ENCODE measurements around the gene SLC16A3.

- no peak for TF ChIP-seq CTCF (conservative IDR thresholded peaks at IDR 0.05; ENCODE audit: low read depth in 2 of 2)
- no peak for TF ChIP-seq CREB1 (CRISPR knock-in tag; IDR thresholded peaks at IDR 0.05; ENCODE audit: low read depth)
- no peak for TF ChIP-seq POLR2AphosphoS5 (IDR thresholded peaks at IDR 0.05; ENCODE audit: low read depth)
- no peak for TF ChIP-seq REST (IDR thresholded peaks at IDR 0.05; ENCODE audit: unreplicated experiment)
- TF ChIP-seq EZH2phosphoT487 (IDR thresholded peaks at IDR 0.05; ENCODE audit: unreplicated experiment) = no peak
- no peak for TF ChIP-seq EZH2 (IDR thresholded peaks at IDR 0.05; ENCODE audit: low read depth, unreplicated experiment)
- no peak for TF ChIP-seq ZNF462 (CRISPR knock-in tag; IDR thresholded peaks at IDR 0.05)
- no peak for TF ChIP-seq ETS1 (IDR thresholded peaks at IDR 0.05)
- TF ChIP-seq ZNF331 (CRISPR knock-in tag; IDR thresholded peaks at IDR 0.05; ENCODE audit: low read depth) = no peak
- TF ChIP-seq JUNB (IDR thresholded peaks at IDR 0.05; ENCODE audit: unreplicated experiment) = no peak
- no peak for TF ChIP-seq NANOG (IDR thresholded peaks at IDR 0.05; ENCODE audit: borderline replicate concordance)
These were observed 12.5 kb downstream of the SLC16A3 start for GRCh38 chr17:82241183-82241925.

All from GM23338 (cell line).